Measurements from ENCODE around the gene PCP4. TPM values are rescaled to one million over a fixed set of nuclear protein-coding genes. Genes with fewer than 3 reads are reported as not detected.

Gene PCP4
- polyA plus RNA-seq, 1 donor: 20.5 TPM

DNA sequence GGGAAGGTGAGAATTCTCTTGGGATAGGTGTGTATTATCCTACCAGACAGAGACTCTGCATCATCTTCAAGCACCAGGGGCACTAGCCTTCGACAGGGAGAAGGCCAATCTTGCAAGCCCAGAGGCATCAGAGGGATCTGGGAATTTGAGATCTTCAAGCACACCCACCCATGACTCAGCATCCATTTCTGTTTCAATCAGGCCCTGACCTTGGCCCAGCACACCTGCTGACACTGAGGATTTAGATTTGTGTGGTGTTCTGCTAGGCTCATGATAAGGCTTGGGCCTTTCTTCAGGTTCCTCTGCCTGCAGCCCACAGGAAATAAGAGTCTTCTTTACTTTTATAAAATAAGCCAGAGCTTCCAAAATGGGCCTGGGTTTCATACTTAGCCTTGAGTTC lies 6.6 kb upstream of the PCP4 start:
- no peaks in the 10 kb centered on the region for H3K9me3 ChIP-seq (ENCODE audit: control insufficient read depth, low read depth, low read length)
- no peak overlapping the region for H3K27ac ChIP-seq (ENCODE audit: low read length)
- no peaks in the 10 kb centered on the region for H3K36me3 ChIP-seq (ENCODE audit: control insufficient read depth, insufficient read depth, low read length)
- DNase-seq: no peak
- no peak overlapping the region for H3K4me3 ChIP-seq (ENCODE audit: low read length)
- no peaks in the 10 kb centered on the region for H3K4me1 ChIP-seq (ENCODE audit: control insufficient read depth, insufficient read depth, low read length)
- no CpG with 5 or more reads among the region's 1 CpG for WGBS (ENCODE audit: insufficient coverage, low lambda C conversion rate)
- no peaks in the 10 kb centered on the region for H3K27me3 ChIP-seq (ENCODE audit: control insufficient read depth, insufficient read depth, low read length)

DNA sequence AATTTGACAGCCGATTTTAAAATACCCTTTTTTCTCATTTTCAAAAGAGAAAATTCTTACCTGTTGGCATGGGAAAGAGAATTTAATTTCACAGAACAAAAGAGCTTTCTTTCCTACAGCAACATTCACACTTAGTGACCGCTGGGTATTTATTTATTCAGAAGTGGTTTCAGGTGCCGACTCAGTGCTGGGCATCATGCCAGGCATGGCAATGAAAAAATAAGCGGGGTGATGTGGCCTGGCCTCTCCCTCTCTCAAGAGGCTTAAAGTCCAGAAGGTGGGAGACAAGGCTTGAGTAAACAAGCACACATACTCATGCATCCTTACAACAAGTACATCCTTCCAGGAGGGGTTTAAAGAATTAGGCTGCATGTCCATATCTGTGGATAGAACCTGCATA lies 4.1 kb upstream of the PCP4 start:
- 80% methylated on average over 2 of the region's 4 CpGs for WGBS (ENCODE audit: insufficient coverage, low lambda C conversion rate)
- Histone ChIP-seq H3K9me3 (ENCODE audit: control insufficient read depth, low read depth, low read length) (no peaks in the 10 kb centered on the region), H3K36me3 (ENCODE audit: control insufficient read depth, insufficient read depth, low read length) (no peaks in the 10 kb centered on the region), H3K4me3 (ENCODE audit: low read length) (no peak overlapping the region), H3K27ac (ENCODE audit: low read length) (no peak overlapping the region), H3K27me3 (ENCODE audit: control insufficient read depth, insufficient read depth, low read length) (no peaks in the 10 kb centered on the region), H3K4me1 (ENCODE audit: control insufficient read depth, insufficient read depth, low read length) (no peaks in the 10 kb centered on the region)
- no peak for DNase-seq

DNA sequence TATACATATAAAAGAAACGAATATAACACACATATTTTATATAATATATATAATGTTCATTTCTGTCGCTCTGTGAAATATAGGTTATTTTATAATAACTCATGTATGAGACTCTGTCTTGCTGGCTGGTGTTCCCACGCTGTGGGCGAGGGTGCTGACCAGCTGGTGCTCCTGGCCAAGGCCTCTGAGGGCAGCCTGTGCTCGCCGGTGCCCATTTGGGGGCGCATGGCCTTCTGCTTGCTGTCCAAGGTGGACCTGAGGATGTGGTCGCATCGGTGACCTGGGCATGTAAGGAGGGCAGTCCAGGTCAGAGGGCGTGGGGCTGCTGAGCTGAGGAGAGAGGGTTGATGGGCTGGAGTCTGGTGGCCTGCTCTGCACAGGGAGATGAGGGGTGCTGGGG lies 1.1 kb upstream of the PCP4 start:
- H3K4me1 ChIP-seq (ENCODE audit: control insufficient read depth, insufficient read depth, low read length): no peaks in the 10 kb centered on the region
- H3K27ac ChIP-seq (ENCODE audit: low read length): no peak overlapping the region
- no peaks in the 10 kb centered on the region for H3K27me3 ChIP-seq (ENCODE audit: control insufficient read depth, insufficient read depth, low read length)
- no CpG with 5 or more reads among the region's 10 CpGs for WGBS (ENCODE audit: insufficient coverage, low lambda C conversion rate)
- H3K4me3 ChIP-seq (ENCODE audit: low read length): no peak overlapping the region
- H3K36me3 ChIP-seq (ENCODE audit: control insufficient read depth, insufficient read depth, low read length): no peaks in the 10 kb centered on the region
- H3K9me3 ChIP-seq (ENCODE audit: control insufficient read depth, low read depth, low read length): no peaks in the 10 kb centered on the region
- DNase-seq: no peak

GRCh38 chr21:39869141-39869818 lies 2.0 kb downstream of the PCP4 start:
- WGBS (ENCODE audit: insufficient coverage, low lambda C conversion rate): no CpG with 5 or more reads among the region's 11 CpGs
- H3K27ac ChIP-seq (ENCODE audit: low read length): no peak overlapping the region
- no peaks in the 10 kb centered on the region for H3K9me3 ChIP-seq (ENCODE audit: control insufficient read depth, low read depth, low read length)
- H3K4me3 ChIP-seq (ENCODE audit: low read length): no peak overlapping the region
- no peak for DNase-seq
- H3K36me3 ChIP-seq (ENCODE audit: control insufficient read depth, insufficient read depth, low read length): no peaks in the 10 kb centered on the region
- H3K27me3 ChIP-seq (ENCODE audit: control insufficient read depth, insufficient read depth, low read length): no peaks in the 10 kb centered on the region
- no peaks in the 10 kb centered on the region for H3K4me1 ChIP-seq (ENCODE audit: control insufficient read depth, insufficient read depth, low read length)

- no peaks in the 10 kb centered on the region for H3K9me3 ChIP-seq (ENCODE audit: control insufficient read depth, low read depth, low read length)
- no peak overlapping the region for H3K4me3 ChIP-seq (ENCODE audit: low read length)
- no peaks in the 10 kb centered on the region for H3K4me1 ChIP-seq (ENCODE audit: control insufficient read depth, insufficient read depth, low read length)
- DNase-seq: no peak
- H3K27ac ChIP-seq (ENCODE audit: low read length): no peak overlapping the region
- WGBS (ENCODE audit: insufficient coverage, low lambda C conversion rate): no CpG with 5 or more reads among the region's 1 CpG
- H3K36me3 ChIP-seq (ENCODE audit: control insufficient read depth, insufficient read depth, low read length): no peaks in the 10 kb centered on the region
- no peaks in the 10 kb centered on the region for H3K27me3 ChIP-seq (ENCODE audit: control insufficient read depth, insufficient read depth, low read length)
Measured at GRCh38 chr21:39873687-39874086, 6.4 kb downstream of the PCP4 start.

DNA sequence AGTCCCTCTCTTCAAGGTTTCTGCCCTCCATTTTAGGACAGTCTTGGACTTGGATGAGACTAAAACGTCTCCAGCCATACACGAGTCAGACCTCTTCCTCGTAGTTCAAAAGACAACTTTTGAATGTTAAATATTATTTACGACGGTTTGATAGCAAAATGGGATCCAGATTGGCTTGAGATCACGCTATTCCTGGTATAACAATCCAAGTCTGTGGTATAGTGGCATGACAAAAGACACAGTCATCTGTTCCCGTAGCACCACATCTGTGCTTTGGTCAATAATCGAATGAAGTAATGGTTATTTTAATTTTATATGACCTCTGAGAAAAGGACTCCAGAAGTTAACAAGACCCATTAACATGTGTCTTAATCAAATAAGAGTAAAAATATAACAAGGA lies 7.0 kb downstream of the PCP4 start:
- H3K9me3 ChIP-seq (ENCODE audit: control insufficient read depth, low read depth, low read length): no peaks in the 10 kb centered on the region
- WGBS (ENCODE audit: insufficient coverage, low lambda C conversion rate): no CpG with 5 or more reads among the region's 8 CpGs
- no peak for DNase-seq
- H3K27me3 ChIP-seq (ENCODE audit: control insufficient read depth, insufficient read depth, low read length): no peaks in the 10 kb centered on the region
- no peaks in the 10 kb centered on the region for H3K4me1 ChIP-seq (ENCODE audit: control insufficient read depth, insufficient read depth, low read length)
- H3K36me3 ChIP-seq (ENCODE audit: control insufficient read depth, insufficient read depth, low read length): no peaks in the 10 kb centered on the region
- H3K27ac ChIP-seq (ENCODE audit: low read length): no peak overlapping the region
- H3K4me3 ChIP-seq (ENCODE audit: low read length): no peak overlapping the region

DNA sequence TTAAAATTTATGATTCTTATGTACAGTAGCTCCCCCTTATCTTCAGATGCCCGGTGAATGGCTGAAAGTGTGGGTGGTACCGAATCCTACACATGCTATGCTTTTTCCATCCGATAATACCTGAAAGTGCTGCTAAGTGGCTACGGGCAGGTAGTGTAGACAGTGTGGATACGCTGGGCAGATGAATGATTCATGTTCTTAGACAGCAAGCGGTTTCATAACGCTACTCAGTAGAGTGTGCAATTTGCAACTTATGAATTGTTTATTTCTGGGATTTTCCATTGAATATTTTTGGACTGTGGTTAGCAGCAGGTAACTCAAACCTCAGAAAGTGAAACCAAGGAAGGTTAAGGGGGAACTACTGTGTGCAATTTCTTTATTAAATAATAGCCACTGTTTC lies 7.5 kb downstream of the PCP4 start:
- Histone ChIP-seq H3K9me3 (ENCODE audit: control insufficient read depth, low read depth, low read length) (no peaks in the 10 kb centered on the region), H3K27me3 (ENCODE audit: control insufficient read depth, insufficient read depth, low read length) (no peaks in the 10 kb centered on the region), H3K4me3 (ENCODE audit: low read length) (no peak overlapping the region), H3K4me1 (ENCODE audit: control insufficient read depth, insufficient read depth, low read length) (no peaks in the 10 kb centered on the region), H3K36me3 (ENCODE audit: control insufficient read depth, insufficient read depth, low read length) (no peaks in the 10 kb centered on the region), H3K27ac (ENCODE audit: low read length) (no peak overlapping the region)
- no peak for DNase-seq
- 60% methylated on average over 1 of the region's 7 CpGs for WGBS (ENCODE audit: insufficient coverage, low lambda C conversion rate)

DNA sequence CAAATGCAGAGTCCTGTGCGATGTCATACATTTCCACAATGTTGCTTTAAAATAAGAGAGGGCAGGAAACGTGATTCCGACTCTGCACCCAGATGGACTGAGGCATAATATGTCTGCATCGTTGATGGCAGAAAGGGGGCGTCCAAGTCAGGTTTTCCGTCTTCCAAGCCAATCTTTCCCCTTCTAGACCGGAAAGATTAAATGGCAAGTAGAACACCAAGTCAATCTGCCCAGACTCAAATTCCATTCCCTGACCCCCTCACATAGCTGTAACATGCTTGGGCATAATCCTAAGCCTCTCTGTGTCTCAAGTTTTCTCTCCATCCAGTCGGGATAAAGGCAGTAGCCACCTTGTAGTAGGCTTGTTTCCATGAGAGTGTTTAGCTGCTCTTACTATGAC lies 14.4 kb downstream of the PCP4 start:
- no peak overlapping the region for H3K4me3 ChIP-seq (ENCODE audit: low read length)
- no peak overlapping the region for H3K27ac ChIP-seq (ENCODE audit: low read length)
- no CpG with 5 or more reads among the region's 8 CpGs for WGBS (ENCODE audit: insufficient coverage, low lambda C conversion rate)
- DNase-seq: no peak
- H3K4me1 ChIP-seq (ENCODE audit: control insufficient read depth, insufficient read depth, low read length): no peaks in the 10 kb centered on the region
- no peaks in the 10 kb centered on the region for H3K9me3 ChIP-seq (ENCODE audit: control insufficient read depth, low read depth, low read length)
- no peaks in the 10 kb centered on the region for H3K36me3 ChIP-seq (ENCODE audit: control insufficient read depth, insufficient read depth, low read length)
- no peaks in the 10 kb centered on the region for H3K27me3 ChIP-seq (ENCODE audit: control insufficient read depth, insufficient read depth, low read length)

- Histone ChIP-seq H3K4me3 (ENCODE audit: low read length) (no peak overlapping the region), H3K4me1 (ENCODE audit: control insufficient read depth, insufficient read depth, low read length) (no peaks in the 10 kb centered on the region), H3K36me3 (ENCODE audit: control insufficient read depth, insufficient read depth, low read length) (no peaks in the 10 kb centered on the region), H3K9me3 (ENCODE audit: control insufficient read depth, low read depth, low read length) (no peaks in the 10 kb centered on the region), H3K27me3 (ENCODE audit: control insufficient read depth, insufficient read depth, low read length) (no peaks in the 10 kb centered on the region), H3K27ac (ENCODE audit: low read length) (no peak overlapping the region)
- no CpG with 5 or more reads among the region's 13 CpGs for WGBS (ENCODE audit: insufficient coverage, low lambda C conversion rate)
- DNase-seq: no peak
Measured at GRCh38 chr21:39882151-39882838, 15.1 kb downstream of the PCP4 start.

- no peak overlapping the region for H3K4me3 ChIP-seq (ENCODE audit: low read length)
- no peaks in the 10 kb centered on the region for H3K4me1 ChIP-seq (ENCODE audit: control insufficient read depth, insufficient read depth, low read length)
- H3K9me3 ChIP-seq (ENCODE audit: control insufficient read depth, low read depth, low read length): no peaks in the 10 kb centered on the region
- no peak for DNase-seq
- H3K27me3 ChIP-seq (ENCODE audit: control insufficient read depth, insufficient read depth, low read length): no peaks in the 10 kb centered on the region
- no peak overlapping the region for H3K27ac ChIP-seq (ENCODE audit: low read length)
- 97% methylated on average over 3 of the region's 3 CpGs for WGBS (ENCODE audit: insufficient coverage, low lambda C conversion rate)
- H3K36me3 ChIP-seq (ENCODE audit: control insufficient read depth, insufficient read depth, low read length): no peaks in the 10 kb centered on the region
Measured at GRCh38 chr21:39882839-39883195, 15.6 kb downstream of the PCP4 start.
